HFFc6 (cell line): ENCODE measurements around the gene FLAD1. TPM values are rescaled to one million over a fixed set of nuclear protein-coding genes. Genes with fewer than 3 reads are reported as not detected.

Experiments
- DNase-seq: peaks from one replicate; pipeline ENCODE4 v3.0.0-alpha.2; 2018
- H3K27ac Mint-ChIP-seq: 2 replicates; pipeline ENCODE4 v1.8.0; 2020; ENCODE audit warnings: mild to moderate bottlenecking, mixed read lengths
- H3K27me3 Mint-ChIP-seq: 2 replicates; pipeline ENCODE4 v1.8.0; 2021; ENCODE audit warnings: mild to moderate bottlenecking, moderate library complexity, mixed read lengths; ENCODE audit not compliant: insufficient read depth
- H3K36me3 Mint-ChIP-seq: 2 replicates; pipeline ENCODE4 v1.8.0; 2021; ENCODE audit warnings: low read depth, mixed read lengths
- H3K4me1 Mint-ChIP-seq: 2 replicates; pipeline ENCODE4 v1.8.0; 2020; ENCODE audit warnings: low read depth, mixed read lengths
- H3K4me3 Mint-ChIP-seq: 2 replicates; pipeline ENCODE4 v1.8.0; 2020; ENCODE audit warnings: mild to moderate bottlenecking, moderate library complexity, mixed read lengths
- H3K9me3 Mint-ChIP-seq: 2 replicates; pipeline ENCODE4 v1.8.0; 2020; ENCODE audit warnings: mild to moderate bottlenecking, mixed read lengths
- CTCF ChIP-seq: fragments of 200-600 bp; sonication (generic); IDR thresholded peaks from 2 replicates; pipeline ENCODE4 v1.5.0; 2021; ENCODE audit warnings: antibody characterized with exemption, mild to moderate bottlenecking
- total RNA-seq, 6 experiments: library from RNA; stranded (reverse); fragmentation: NEBNext Ultra II Directional; extraction: Animal tissue kit (Norgen Biotek cat#: 25700); gene quantifications; 2 replicates in 1 of 6; 3 replicates in 5 of 6; pipeline ENCODE4 v1.2.3, GENCODE V29; 2021

The FLAD1 gene
- total RNA-seq, 6 experiments from 2014 or later, result 25.1 to 35.3 (median 29.6) TPM

- Mint-ChIP-seq H3K4me1 (peaks cover 12% of the 10 kb centered on the region), H3K4me3 (no peak overlapping the region), H3K27ac (no peak overlapping the region), H3K27me3 (peaks cover 4% of the 10 kb centered on the region), H3K9me3 (no peaks in the 10 kb centered on the region), H3K36me3 (no peaks in the 10 kb centered on the region)
- DNase-seq, result no peak
- no peak for TF ChIP-seq CTCF
Measured at GRCh38 chr1:154990276-154990675, 7.1 kb downstream of the FLAD1 start.

GRCh38 chr1:154992721-154993571, 9.8 kb downstream of the FLAD1 start:
- Mint-ChIP-seq H3K27me3 (peaks cover 4% of the 10 kb centered on the region), H3K27ac (peak overlapping the region; percentile 53; the same call in 1 of the 2 replicates)
- peak; percentile 56 for TF ChIP-seq CTCF

GRCh38 chr1:154993572-154994268, 10.6 kb downstream of the FLAD1 start, which contains the start of gene LENEP:
Gene LENEP (plus strand): TSS chr1:154993586. CDS start chr1:154993608, 22 bp downstream.
- Mint-ChIP-seq H3K27me3 (peaks cover 4% of the 10 kb centered on the region), H3K27ac (peak within 1 kb of the TSS; percentile 53), H3K4me1 (peaks cover 19% of the 10 kb centered on the region), H3K36me3 (no peaks in the 10 kb centered on the region), H3K9me3 (no peaks in the 10 kb centered on the region), H3K4me3 (no peak within 1 kb of the TSS)
- DNase-seq, result no peak
- no peak for TF ChIP-seq CTCF

More at GRCh38 chr1:154992721-154993571, 9.8 kb downstream of the FLAD1 start:
- Mint-ChIP-seq H3K4me3 (no peak overlapping the region), H3K4me1 (peaks cover 18% of the 10 kb centered on the region), H3K36me3 (no peaks in the 10 kb centered on the region), H3K9me3 (no peaks in the 10 kb centered on the region)
- peak; percentile 18 for DNase-seq

- no peaks in the 10 kb centered on the region for H3K9me3 Mint-ChIP-seq
- no peak for TF ChIP-seq CTCF
- H3K27ac Mint-ChIP-seq, result peak overlapping the region; percentile 53
- H3K27me3 Mint-ChIP-seq, result peaks cover 4% of the 10 kb centered on the region
- peaks cover 24% of the 10 kb centered on the region for H3K4me1 Mint-ChIP-seq
- H3K36me3 Mint-ChIP-seq, result no peaks in the 10 kb centered on the region
- DNase-seq, result no peak
- H3K4me3 Mint-ChIP-seq, result no peak overlapping the region
Measured at GRCh38 chr1:154994269-154994587, 11.1 kb downstream of the FLAD1 start.

GRCh38 chr1:154994591-154994990, 11.4 kb downstream of the FLAD1 start:
- Mint-ChIP-seq H3K27me3 (peaks cover 4% of the 10 kb centered on the region), H3K36me3 (no peaks in the 10 kb centered on the region), H3K4me3 (no peak overlapping the region), H3K27ac (peak overlapping the region; percentile 53), H3K4me1 (peaks cover 25% of the 10 kb centered on the region), H3K9me3 (no peaks in the 10 kb centered on the region)
- TF ChIP-seq CTCF, result no peak
- DNase-seq, result no peak
